Measurements from ENCODE around the gene TSPEAR.

The TSPEAR gene

GRCh38 chr21:44706026-44706705 is 5.2 kb downstream of the TSPEAR start:
- no peak overlapping the region for H3K4me3 ChIP-seq (ENCODE audit: control insufficient read depth, low read depth, low read length)
- TF ChIP-seq CTCF (IDR thresholded peaks at IDR 0.05; ENCODE audit: control insufficient read depth, insufficient read depth, low read depth, low read length, missing control alignments): no peak
- no peak for DNase-seq (ENCODE audit: low read depth)

GRCh38 chr21:44704636-44705001 is 6.8 kb downstream of the TSPEAR start:
- no peak for TF ChIP-seq CTCF (IDR thresholded peaks at IDR 0.05; ENCODE audit: control insufficient read depth, insufficient read depth, low read depth, low read length, missing control alignments)
- H3K4me3 ChIP-seq (ENCODE audit: control insufficient read depth, low read depth, low read length): no peak overlapping the region
- no peak for DNase-seq (ENCODE audit: low read depth)

- no peak for DNase-seq (ENCODE audit: low read depth)
- H3K4me3 ChIP-seq (ENCODE audit: control insufficient read depth, low read depth, low read length): no peak overlapping the region
- TF ChIP-seq CTCF (IDR thresholded peaks at IDR 0.05; ENCODE audit: control insufficient read depth, insufficient read depth, low read depth, low read length, missing control alignments): no peak
Observed at GRCh38 chr21:44703731-44704635, 7.4 kb downstream of the TSPEAR start.

DNA sequence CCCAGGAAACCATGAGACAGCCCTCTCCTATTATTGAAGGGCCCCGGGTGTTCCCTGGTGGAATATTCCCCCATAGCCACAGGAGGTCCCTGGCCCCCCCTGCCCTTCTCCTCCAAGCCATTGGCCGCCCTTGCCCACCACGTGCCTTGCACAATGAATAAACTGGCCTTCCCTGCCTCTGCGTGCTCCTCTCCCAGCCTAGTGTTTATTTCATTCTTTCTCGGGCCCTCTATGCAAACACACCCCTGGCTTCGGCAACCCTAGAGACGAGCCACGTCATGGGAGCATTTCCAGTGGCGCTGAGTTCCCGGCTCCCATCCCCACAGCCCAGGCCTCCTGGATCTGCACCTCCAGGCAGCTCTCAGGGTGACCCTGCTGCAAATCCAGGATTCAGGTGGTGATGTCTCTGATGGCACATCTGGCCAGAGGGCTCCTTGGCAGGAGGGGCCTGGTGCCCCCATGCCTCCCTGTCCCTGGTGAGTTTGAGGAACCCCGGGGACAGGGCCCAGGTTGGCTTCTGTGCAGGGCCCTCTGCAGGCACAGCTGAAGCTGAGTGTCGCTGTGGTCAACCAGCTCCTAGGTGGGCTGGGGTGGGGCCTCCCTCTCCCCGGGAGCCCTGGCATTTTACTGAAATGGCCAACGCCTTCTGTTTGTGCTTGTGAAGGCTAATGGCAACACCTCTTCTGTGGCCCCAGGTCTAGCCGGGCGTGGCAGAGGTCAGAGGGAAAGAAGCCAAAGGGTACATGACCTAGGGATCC is 8.2 kb downstream of the TSPEAR start:
- no peak for DNase-seq (ENCODE audit: low read depth)
- H3K4me3 ChIP-seq (ENCODE audit: control insufficient read depth, low read depth, low read length): no peak overlapping the region
- no peak for TF ChIP-seq CTCF (IDR thresholded peaks at IDR 0.05; ENCODE audit: control insufficient read depth, insufficient read depth, low read depth, low read length, missing control alignments)

DNA sequence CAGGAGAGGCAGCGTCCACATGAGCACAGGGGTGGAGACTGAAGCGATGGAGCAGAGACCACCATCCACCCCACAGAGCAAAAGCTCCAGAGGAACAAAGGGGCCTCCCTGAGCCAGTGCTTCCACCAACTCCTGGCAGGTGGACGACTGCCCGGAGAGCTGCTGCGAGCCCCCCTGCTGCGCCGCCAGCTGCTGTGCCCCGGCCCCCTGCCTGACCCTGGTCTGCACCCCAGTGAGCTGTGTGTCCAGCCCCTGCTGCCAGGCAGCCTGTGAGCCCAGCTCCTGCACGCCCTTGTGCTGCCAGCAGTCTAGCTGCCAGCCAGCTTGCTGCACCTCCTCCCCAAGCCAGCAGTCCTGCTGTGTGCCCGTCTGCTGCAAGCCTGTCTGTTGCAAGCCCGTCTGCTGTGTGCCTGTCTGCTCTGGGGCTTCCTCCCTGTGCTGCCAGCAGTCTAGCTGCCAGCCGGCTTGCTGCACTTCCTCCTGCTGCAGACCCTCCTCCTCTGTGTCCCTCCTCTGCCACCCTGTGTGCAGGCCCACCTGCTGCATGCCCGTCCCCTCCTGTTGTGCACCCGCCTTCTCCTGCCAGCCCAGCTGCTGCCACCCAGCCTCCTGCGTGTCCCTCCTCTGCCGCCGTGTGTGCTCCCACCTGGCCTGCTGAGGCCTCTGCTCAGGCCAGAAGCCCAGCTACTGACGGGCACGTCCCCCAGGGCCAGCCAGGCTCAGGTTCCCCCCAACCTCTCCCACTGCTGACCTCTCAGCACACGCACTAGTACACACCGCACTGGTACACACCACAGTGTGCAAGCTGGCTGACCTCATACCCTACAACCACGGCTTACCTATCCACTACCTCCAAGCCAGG is 9.0 kb downstream of the TSPEAR start:
- no peak for DNase-seq (ENCODE audit: low read depth)
- H3K4me3 ChIP-seq (ENCODE audit: control insufficient read depth, low read depth, low read length): no peak overlapping the region
- no peak for TF ChIP-seq CTCF (IDR thresholded peaks at IDR 0.05; ENCODE audit: control insufficient read depth, insufficient read depth, low read depth, low read length, missing control alignments)

- TF ChIP-seq CTCF (IDR thresholded peaks at IDR 0.05; ENCODE audit: control insufficient read depth, insufficient read depth, low read depth, low read length, missing control alignments): no peak
- no peak for DNase-seq (ENCODE audit: low read depth)
- H3K4me3 ChIP-seq (ENCODE audit: control insufficient read depth, low read depth, low read length): no peak overlapping the region
Observed at GRCh38 chr21:44701541-44701940, 9.8 kb downstream of the TSPEAR start.
